ENCODE results near the gene EIF4EBP2. TPM values are rescaled to one million over a fixed set of nuclear protein-coding genes. Genes with fewer than 3 reads are reported as not detected.

Gene EIF4EBP2
- total RNA-seq, 4 donors from 2014 or later: 55.6 to 71.2 (median 67.6) TPM

GRCh38 chr10:70369498-70370018 lies 34.4 kb upstream of the EIF4EBP2 start:
- no peak overlapping the region for H3K27ac ChIP-seq
- WGBS, 2 donors: 82 to 87% methylated on average over 8 of the region's 8 CpGs
- no peaks in the 10 kb centered on the region for H3K27me3 ChIP-seq
- DNase-seq: no peak
- no peaks in the 10 kb centered on the region for H3K36me3 ChIP-seq
- TF ChIP-seq CTCF (IDR thresholded peaks at IDR 0.05): no peak
- no peak for TF ChIP-seq POLR2A (IDR thresholded peaks at IDR 0.05)
- peaks cover 0 to 2% of the 10 kb centered on the region in 2 donors for H3K4me1 ChIP-seq
- intact Hi-C loops (cut with DNase I): no loop called here
- no peaks in the 10 kb centered on the region for H3K9me3 ChIP-seq
- H3K4me3 ChIP-seq (replicated peaks in 1 of 3): no peak overlapping the region

GRCh38 chr10:70370766-70371165 lies 33.2 kb upstream of the EIF4EBP2 start:
- 91 to 97% methylated on average over 2 of the region's 2 CpGs for WGBS, 2 donors
- no peak overlapping the region for H3K4me3 ChIP-seq (replicated peaks in 1 of 3)
- intact Hi-C loops (cut with DNase I): no loop called here
- no peaks in the 10 kb centered on the region for H3K4me1 ChIP-seq
- TF ChIP-seq POLR2A (IDR thresholded peaks at IDR 0.05): no peak
- TF ChIP-seq CTCF (IDR thresholded peaks at IDR 0.05): no peak
- H3K27me3 ChIP-seq: no peaks in the 10 kb centered on the region
- H3K36me3 ChIP-seq: no peaks in the 10 kb centered on the region
- H3K9me3 ChIP-seq: no peaks in the 10 kb centered on the region
- no peak for DNase-seq
- H3K27ac ChIP-seq: no peak overlapping the region

- 30 to 63% methylated on average over 5 of the region's 5 CpGs for WGBS, 2 donors
- H3K27ac ChIP-seq: no peak overlapping the region
- intact Hi-C loops (cut with DNase I): no loop called here
- H3K36me3 ChIP-seq: no peaks in the 10 kb centered on the region
- H3K27me3 ChIP-seq: no peaks in the 10 kb centered on the region
- no peak for TF ChIP-seq CTCF (IDR thresholded peaks at IDR 0.05)
- no peak for TF ChIP-seq POLR2A (IDR thresholded peaks at IDR 0.05)
- no peak for DNase-seq
- H3K4me3 ChIP-seq (replicated peaks in 1 of 3): no peak overlapping the region
- H3K9me3 ChIP-seq: no peaks in the 10 kb centered on the region
- H3K4me1 ChIP-seq: no peaks in the 10 kb centered on the region
These were observed 32.1 kb upstream of the EIF4EBP2 start for GRCh38 chr10:70371846-70372245.

- WGBS, 2 donors: 83 to 85% methylated on average over 9 of the region's 9 CpGs
- DNase-seq: no peak
- Histone ChIP-seq H3K36me3 (no peaks in the 10 kb centered on the region), H3K27ac (no peak overlapping the region), H3K4me3 (replicated peaks in 1 of 3) (no peak overlapping the region), H3K9me3 (no peaks in the 10 kb centered on the region), H3K27me3 (no peaks in the 10 kb centered on the region), H3K4me1 (no peaks in the 10 kb centered on the region)
- intact Hi-C loops (cut with DNase I): no loop called here
- no peak for TF ChIP-seq CTCF (IDR thresholded peaks at IDR 0.05)
- TF ChIP-seq POLR2A (IDR thresholded peaks at IDR 0.05): no peak
These were observed 28.9 kb upstream of the EIF4EBP2 start for GRCh38 chr10:70374775-70375614.

Data from thyroid gland (tissue), 4 donors.